ENCODE data around the gene PIGX. TPM values are rescaled to one million over a fixed set of nuclear protein-coding genes. Genes with fewer than 3 reads are reported as not detected.

The PIGX gene
- polyA plus RNA-seq, 1 donor from 2014 or later: 116 TPM

- Histone ChIP-seq H3K4me2 (ENCODE audit: low read length) (peak overlapping the region; percentile 4), H3K36me3 (ENCODE audit: insufficient read depth, low read length) (no peaks in the 10 kb centered on the region), H3K9me2 (ENCODE audit: insufficient read depth, low read length) (no peaks in the 10 kb centered on the region), H3K27ac (ENCODE audit: low read length) (peak overlapping the region; percentile 34), H4K20me1 (ENCODE audit: insufficient read depth) (no peaks in the 10 kb centered on the region), H3K9me3 (ENCODE audit: low read length) (no peaks in the 10 kb centered on the region), H3K79me2 (replicated peaks; ENCODE audit: insufficient read depth, low read length) (no peaks in the 10 kb centered on the region), H3K9ac (ENCODE audit: low read length) (no peak overlapping the region), H3K27me3 (ENCODE audit: insufficient read depth, low read depth, low read length) (no peaks in the 10 kb centered on the region), H3F3A (ENCODE audit: insufficient read depth, low read length, poor library complexity, severe bottlenecking) (no peaks in the 10 kb centered on the region), H2AFZ (ENCODE audit: low read depth, low read length) (peak overlapping the region; percentile 4), H3K4me3 (ENCODE audit: low read length) (no peak overlapping the region)
- TF ChIP-seq TAF1 (IDR thresholded peaks at IDR 0.05; ENCODE audit: low read depth) (no peak), EP300 (conservative IDR thresholded peaks at IDR 0.05; ENCODE audit: poor library complexity, severe bottlenecking) (no peak)
Measured at GRCh38 chr3:196666001-196666867, 45.9 kb upstream of the PIGX start.

- Histone ChIP-seq H3K4me3 (ENCODE audit: low read length) (no peak overlapping the region), H3F3A (ENCODE audit: insufficient read depth, low read length, poor library complexity, severe bottlenecking) (no peaks in the 10 kb centered on the region), H3K9me3 (ENCODE audit: low read length) (no peaks in the 10 kb centered on the region), H3K9me2 (ENCODE audit: insufficient read depth, low read length) (no peaks in the 10 kb centered on the region), H3K4me2 (ENCODE audit: low read length) (no peak overlapping the region), H3K9ac (ENCODE audit: low read length) (no peak overlapping the region), H3K79me2 (replicated peaks; ENCODE audit: insufficient read depth, low read length) (no peaks in the 10 kb centered on the region), H2AFZ (ENCODE audit: low read depth, low read length) (no peak overlapping the region), H3K36me3 (ENCODE audit: insufficient read depth, low read length) (no peaks in the 10 kb centered on the region), H3K27ac (ENCODE audit: low read length) (no peak overlapping the region), H3K27me3 (ENCODE audit: insufficient read depth, low read depth, low read length) (no peaks in the 10 kb centered on the region), H4K20me1 (ENCODE audit: insufficient read depth) (no peaks in the 10 kb centered on the region)
- no peak for TF ChIP-seq MXI1 (conservative IDR thresholded peaks at IDR 0.05; ENCODE audit: poor library complexity, severe bottlenecking)
- TF ChIP-seq CTCF (IDR thresholded peaks at IDR 0.05; ENCODE audit: poor library complexity, severe bottlenecking): no peak
- TF ChIP-seq RAD21 (conservative IDR thresholded peaks at IDR 0.05): no peak
- no peak for TF ChIP-seq TAF1 (IDR thresholded peaks at IDR 0.05; ENCODE audit: low read depth)
- TF ChIP-seq POLR2AphosphoS5 (IDR thresholded peaks at IDR 0.05): no peak
- no peak for TF ChIP-seq REST (IDR thresholded peaks at IDR 0.05; ENCODE audit: borderline replicate concordance)
Measured at GRCh38 chr3:196667056-196667825, 44.9 kb upstream of the PIGX start.

All from neural cell (in vitro differentiated cells).